CD4-positive, alpha-beta T cell (primary cell): ENCODE measurements around the gene ATG10. TPM values are rescaled to one million over a fixed set of nuclear protein-coding genes. Genes with fewer than 3 reads are reported as not detected.
"Not testable (repeated sequence)": the region's sequence is repeated elsewhere in the genome, so short reads cannot be mapped to it uniquely, and the experiment has no call there.

Experiments used
- ATAC-seq: fragments of 200-7000 bp; cut with Tn5 transposase; one replicate; pipeline ENCODE4 v1.10.0; 2022; ENCODE audit warnings: mild to moderate bottlenecking; ENCODE audit not compliant: poor library complexity
- CTCF ChIA-PET: fragments of 350-600 bp; sonication (Branson Sonifier 250); formaldehyde crosslinking; loops from one replicate; lab custom pipeline; 2021; ENCODE audit warnings: antibody characterized with exemption, inconsistent platforms; lab: Charles Lee
- POLR2A ChIA-PET: fragments of 350-600 bp; sonication (Branson Sonifier 250); formaldehyde crosslinking; loops from one replicate; lab custom pipeline; 2021; ENCODE audit warnings: antibody characterized with exemption, inconsistent platforms; lab: Charles Lee
- DNase-seq, 14 experiments: peaks; one replicate each; pipeline ENCODE4 v3.0.0-alpha.2; 2013 to 2020; ENCODE audit warnings: mixed read lengths in 2 of 14
- H3K27ac ChIP-seq, 2 donors: one replicate each; pipeline versions ENCODE4 v1.5.1 to v1.7.0; 2013; ENCODE audit warnings: low read length in 2 of 2, low read depth in 1 of 2, mild to moderate bottlenecking in 1 of 2
- H3K27me3 ChIP-seq, 2 experiments: 1 replicate in 1 of 2; 2 replicates in 1 of 2; pipeline versions ENCODE4 v1.6.1 to v1.7.0; 2013; ENCODE audit warnings: low read length in 2 of 2, control low read depth in 1 of 2, mild to moderate bottlenecking in 1 of 2, moderate library complexity in 1 of 2; ENCODE audit not compliant: insufficient read depth in 2 of 2, control insufficient read depth in 1 of 2
- H3K36me3 ChIP-seq: one replicate; pipeline ENCODE4 v1.6.1; 2013; ENCODE audit warnings: low read length, control low read depth; ENCODE audit not compliant: insufficient read depth
- H3K4me1 ChIP-seq: one replicate; pipeline ENCODE4 v1.6.1; 2013; ENCODE audit warnings: low read length, control low read depth; ENCODE audit not compliant: insufficient read depth
- H3K4me3 ChIP-seq: one replicate; pipeline ENCODE4 v1.5.1; 2013; ENCODE audit warnings: mild to moderate bottlenecking, low read length, moderate library complexity
- H3K9me3 ChIP-seq, 2 experiments: 1 replicate in 1 of 2; 2 replicates in 1 of 2; pipeline versions ENCODE4 v1.6.1 to v1.7.0; 2013; ENCODE audit warnings: low read length in 2 of 2, mild to moderate bottlenecking in 2 of 2, control low read depth in 1 of 2, moderate library complexity in 1 of 2; ENCODE audit not compliant: control insufficient read depth in 1 of 2, insufficient read depth in 1 of 2
- H3K27ac Mint-ChIP-seq: one replicate; pipeline ENCODE4 v1.8.0; 2020; ENCODE audit warnings: mixed read lengths
- H3K27me3 Mint-ChIP-seq: one replicate; pipeline ENCODE4 v1.8.0; 2021; ENCODE audit warnings: mixed read lengths
- H3K36me3 Mint-ChIP-seq: one replicate; pipeline ENCODE4 v1.8.0; 2021; ENCODE audit warnings: low read depth, mixed read lengths
- H3K4me1 Mint-ChIP-seq: one replicate; pipeline ENCODE4 v1.8.0; 2021; ENCODE audit warnings: low read depth, mixed read lengths
- H3K4me3 Mint-ChIP-seq: one replicate; pipeline ENCODE4 v1.8.0; 2020; ENCODE audit warnings: mild to moderate bottlenecking, mixed read lengths
- H3K9me3 Mint-ChIP-seq: one replicate; pipeline ENCODE4 v1.8.0; 2020; ENCODE audit warnings: mixed read lengths
- CTCF ChIP-seq: fragments of 200-600 bp; IDR thresholded peaks from one replicate; pipeline ENCODE4 v1.8.0; 2022; ENCODE audit warnings: antibody characterized with exemption, mild to moderate bottlenecking
- intact Hi-C, 2 experiments: fragments of 100-400 bp; cut with DNase I in 1 of 2; cut with micrococcal nuclease in 1 of 2; formaldehyde crosslinking; loops; one replicate each; pipeline versions ENCODE4 v1.15.1 to v1.9.0; 2023 to 2025; cut with DNase I, micrococcal nuclease
- total RNA-seq, 174 experiments: library from RNA in 2 of 174; stranded (reverse) in 2 of 174; gene quantifications; one replicate each; pipeline ENCODE4 v1.2.3 and lab custom pipeline; 2021 to 2026

ATG10 gene
- total RNA-seq, 2 experiments from 2014 or later = 4.7 to 5.3 TPM

DNA sequence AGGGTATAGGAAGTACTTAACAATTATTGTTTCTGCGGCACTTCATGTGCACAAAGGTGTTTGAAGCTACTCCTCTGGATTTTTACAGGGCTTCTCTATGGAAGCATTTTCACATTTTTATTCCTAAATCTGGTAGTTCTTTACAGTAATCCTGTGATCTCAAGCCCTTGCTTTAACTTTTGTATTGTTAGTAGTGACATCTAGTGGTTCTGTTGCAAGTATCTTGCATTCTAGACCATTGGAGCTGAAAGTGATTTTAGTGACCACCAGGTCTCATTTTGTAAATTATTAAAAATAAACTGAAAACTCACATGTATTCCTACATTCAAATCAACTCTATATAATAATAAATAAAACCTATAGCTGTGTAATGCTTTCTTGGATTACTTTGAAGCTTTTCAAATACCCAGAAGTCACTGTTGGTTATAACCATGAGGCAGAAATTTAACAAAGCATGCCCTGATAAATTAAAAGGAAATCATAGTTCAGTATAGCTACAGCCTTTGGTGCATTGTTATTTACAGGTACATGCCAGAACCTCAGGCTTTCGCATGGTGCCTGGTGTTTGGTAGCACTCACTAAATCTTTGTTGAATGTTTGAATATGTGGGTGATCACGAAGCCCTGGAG, 287.5 kb downstream of the ATG10 start:
- no peak overlapping the region for H3K4me3 Mint-ChIP-seq

GRCh38 chr5:82265047-82265446, 293.2 kb downstream of the ATG10 start:
- H3K27me3 ChIP-seq = no peaks in the 10 kb centered on the region
- ChIA-PET POLR2A (interaction anchor here (0.7 kb wide), 1 partner anchor 9 kb away, joined by 4 read pairs; no protein-coding TSS in a partner anchor), CTCF (no interaction called here)
- Mint-ChIP-seq H3K4me3 (no peak overlapping the region), H3K27me3 (no peaks in the 10 kb centered on the region), H3K4me1 (no peaks in the 10 kb centered on the region), H3K36me3 (peaks cover 21% of the 10 kb centered on the region), H3K9me3 (peaks cover 6% of the 10 kb centered on the region), H3K27ac (no peak overlapping the region)
- no peak overlapping the region for H3K27ac ChIP-seq
- H3K36me3 ChIP-seq = peaks cover 3% of the 10 kb centered on the region
- no peaks in the 10 kb centered on the region for H3K4me1 ChIP-seq
- no peak for TF ChIP-seq CTCF
- no peak for DNase-seq
- no peak for ATAC-seq
- intact Hi-C loops = no loop called here
- H3K9me3 ChIP-seq = peaks cover 0 to 4% of the 10 kb centered on the region in 2 experiments
- H3K4me3 ChIP-seq = no peak overlapping the region

More for the DNA sequence above, 287.5 kb downstream of the ATG10 start:
- H3K4me1 Mint-ChIP-seq = no peaks in the 10 kb centered on the region
- intact Hi-C loops = no loop called here
- Histone ChIP-seq H3K4me1 (no peaks in the 10 kb centered on the region), H3K9me3 (no peaks in the 10 kb centered on the region), H3K27ac (no peak overlapping the region), H3K27me3 (no peaks in the 10 kb centered on the region), H3K36me3 (no peaks in the 10 kb centered on the region), H3K4me3 (no peak overlapping the region)
- ChIA-PET POLR2A (no interaction called here), CTCF (no interaction called here)
- TF ChIP-seq CTCF = peak; percentile 28
- no peak for DNase-seq
- H3K9me3 Mint-ChIP-seq = no peaks in the 10 kb centered on the region
- no peaks in the 10 kb centered on the region for H3K27me3 Mint-ChIP-seq
- no peaks in the 10 kb centered on the region for H3K36me3 Mint-ChIP-seq
- no peak overlapping the region for H3K27ac Mint-ChIP-seq
- ATAC-seq = no peak

- H3K36me3 ChIP-seq, H3K27me3 Mint-ChIP-seq, H3K4me1 ChIP-seq, H3K9me3 Mint-ChIP-seq, ATAC-seq, intact Hi-C loops, DNase-seq, H3K27ac ChIP-seq, H3K4me3 ChIP-seq, H3K9me3 ChIP-seq, H3K4me3 Mint-ChIP-seq, H3K27ac Mint-ChIP-seq, POLR2A ChIA-PET, H3K27me3 ChIP-seq, H3K4me1 Mint-ChIP-seq, CTCF ChIA-PET: not testable (repeated sequence)
- H3K36me3 Mint-ChIP-seq = peaks cover 32% of the 10 kb centered on the region
Observed at GRCh38 chr5:82267297-82267933, 295.6 kb downstream of the ATG10 start.

DNA sequence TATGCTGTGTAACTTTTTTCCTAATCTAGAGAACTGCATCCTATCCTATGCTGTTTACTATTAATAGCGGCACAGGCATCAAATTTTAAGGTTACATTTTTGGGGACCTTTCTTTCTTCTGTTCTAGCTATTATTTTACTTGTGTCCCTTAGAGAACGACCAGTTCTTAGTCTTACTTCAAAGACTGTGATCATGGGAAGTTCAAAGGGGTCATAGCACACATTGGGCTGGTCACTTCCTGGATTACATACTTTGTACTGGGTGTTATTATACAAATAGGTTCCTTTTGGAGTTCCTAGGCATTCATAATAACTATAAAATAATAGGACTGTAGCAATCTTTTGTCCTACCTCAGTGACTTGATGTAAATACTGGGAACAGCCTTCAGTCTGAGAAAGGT, 297.5 kb downstream of the ATG10 start:
- H3K9me3 ChIP-seq, H3K4me1 Mint-ChIP-seq, ATAC-seq, H3K27me3 Mint-ChIP-seq, DNase-seq, H3K4me3 ChIP-seq, H3K4me1 ChIP-seq, H3K4me3 Mint-ChIP-seq, H3K9me3 Mint-ChIP-seq, H3K27ac ChIP-seq, H3K27me3 ChIP-seq, H3K27ac Mint-ChIP-seq, CTCF ChIA-PET, intact Hi-C loops, POLR2A ChIA-PET: not testable (repeated sequence)
- peaks cover 50% of the 10 kb centered on the region for H3K36me3 Mint-ChIP-seq
- peaks cover 14% of the 10 kb centered on the region for H3K36me3 ChIP-seq

DNA sequence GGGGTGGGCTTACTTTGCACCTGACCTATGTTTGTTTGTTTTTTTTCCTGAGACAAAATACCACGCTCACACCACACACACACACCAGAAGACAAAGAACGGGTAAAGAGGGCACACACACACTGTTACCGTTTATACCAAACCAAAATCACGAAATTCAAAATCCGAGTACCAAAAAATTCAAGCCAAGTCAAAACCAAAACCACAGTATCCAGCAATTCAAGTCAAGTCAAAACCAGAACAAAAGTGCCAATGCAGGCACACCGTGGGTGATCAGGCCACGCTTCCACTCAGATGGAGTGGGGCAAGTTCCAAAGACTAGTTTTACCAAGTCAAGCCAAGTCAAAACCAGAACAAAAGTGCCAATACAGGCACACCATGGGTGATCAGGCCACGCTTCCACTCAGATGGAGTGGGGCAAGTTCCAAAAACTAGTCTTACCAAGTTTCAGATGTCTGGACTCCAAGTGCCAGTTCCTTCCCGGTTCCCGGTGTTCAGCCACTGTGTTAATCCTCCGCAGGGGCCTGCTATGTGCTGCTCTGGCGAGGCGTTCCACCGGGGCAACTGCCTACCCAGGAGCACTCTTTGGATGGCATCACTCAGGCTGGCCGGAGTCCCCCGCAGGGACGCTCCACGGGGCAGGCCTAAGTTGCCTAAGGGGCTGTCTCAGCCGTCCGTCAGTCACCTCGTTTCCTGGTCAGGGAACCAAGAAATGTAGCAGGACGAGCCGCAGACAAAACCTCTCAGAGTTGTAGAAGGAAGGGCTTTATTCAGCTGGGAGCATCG, 300.9 kb downstream of the ATG10 start:
- DNase-seq, H3K27ac ChIP-seq, H3K4me3 ChIP-seq, H3K9me3 Mint-ChIP-seq, H3K9me3 ChIP-seq, CTCF ChIA-PET, POLR2A ChIA-PET, H3K27me3 Mint-ChIP-seq, H3K27me3 ChIP-seq, ATAC-seq: not testable (repeated sequence)
- intact Hi-C loops = loop anchor here in 1 of 2 experiments (10.0 kb wide), 1 partner anchor 518 kb away; the partner anchor contains the start of gene SSBP2
- H3K36me3 Mint-ChIP-seq = peaks cover 72% of the 10 kb centered on the region
- peak overlapping the region; percentile 30 for H3K27ac Mint-ChIP-seq
- peak overlapping the region; percentile 20 for H3K4me3 Mint-ChIP-seq
- H3K4me1 Mint-ChIP-seq = peaks cover 26% of the 10 kb centered on the region
- H3K36me3 ChIP-seq = peaks cover 40% of the 10 kb centered on the region
- peaks cover 12% of the 10 kb centered on the region for H3K4me1 ChIP-seq
